B cell (primary cell): ENCODE measurements around the gene CCDC81. TPM values are rescaled to one million over a fixed set of nuclear protein-coding genes. Genes with fewer than 3 reads are reported as not detected.

Experiments used
- ATAC-seq: fragments of 200-7000 bp; cut with Tn5 transposase; one replicate; pipeline ENCODE4 v1.10.0; 2021; ENCODE audit warnings: low read depth, mild to moderate bottlenecking, moderate number of reproducible peaks, moderate library complexity
- CTCF ChIA-PET: fragments of 350-600 bp; sonication (Branson Sonifier 250); formaldehyde crosslinking; loops from one replicate; lab custom pipeline; 2021; ENCODE audit warnings: antibody characterized with exemption, inconsistent platforms; lab: Charles Lee
- POLR2A ChIA-PET: fragments of 350-600 bp; sonication (Branson Sonifier 250); formaldehyde crosslinking; loops from one replicate; lab custom pipeline; 2021; ENCODE audit warnings: antibody characterized with exemption; lab: Charles Lee
- DNase-seq: peaks from one replicate; pipeline ENCODE4 v3.0.0; 2013
- H2AFZ ChIP-seq: 2 replicates; pipeline ENCODE4 v1.6.1; 2012; ENCODE audit warnings: mild to moderate bottlenecking, low read depth, low read length; ENCODE audit not compliant: insufficient read depth, poor library complexity, severe bottlenecking
- H3K27ac ChIP-seq, 2 donors: 1 replicate in 1 of 2; 2 replicates in 1 of 2; pipeline ENCODE4 v1.5.1; 2012 to 2013; ENCODE audit warnings: low read length in 2 of 2, mild to moderate bottlenecking in 2 of 2, moderate library complexity in 1 of 2
- H3K27me3 ChIP-seq, 4 experiments: fragments of 200-600 bp in 1 of 4; sonication (generic) in 1 of 4; replicated peaks in 1 of 4; 1 replicate in 2 of 4; 2 replicates in 2 of 4; pipeline versions ENCODE4 v1.6.1 to v1.7.0; 2013 to 2016; ENCODE audit warnings: low read length in 3 of 4, mild to moderate bottlenecking in 2 of 4, mixed read lengths in 1 of 4, moderate library complexity in 1 of 4; ENCODE audit not compliant: insufficient read depth in 4 of 4, control insufficient read depth in 3 of 4; ENCODE audit errors: control extremely low read depth in 1 of 4
- H3K36me3 ChIP-seq, 2 experiments: replicated peaks in 1 of 2; 1 replicate in 1 of 2; 2 replicates in 1 of 2; pipeline versions ENCODE4 v1.6.1 to v1.7.1; 2013; ENCODE audit warnings: low read length in 1 of 2; ENCODE audit not compliant: insufficient read depth in 2 of 2, control insufficient read depth in 1 of 2; ENCODE audit errors: control extremely low read depth in 1 of 2, extremely low read depth in 1 of 2
- H3K4me1 ChIP-seq, 2 donors: fragments of 200-600 bp in 1 of 2; sonication (generic) in 1 of 2; 1 replicate in 1 of 2; 2 replicates in 1 of 2; pipeline versions ENCODE4 v1.5.1 to v1.6.1; 2013 to 2017; ENCODE audit warnings: low read length in 2 of 2; ENCODE audit not compliant: control insufficient read depth in 2 of 2, insufficient read depth in 2 of 2
- H3K4me2 ChIP-seq: replicated peaks from 2 replicates; pipeline ENCODE3; 2012; ENCODE audit warnings: mild to moderate bottlenecking, low read depth, low read length; ENCODE audit not compliant: poor library complexity, severe bottlenecking
- H3K4me3 ChIP-seq, 5 experiments: fragments of 200-600 bp in 1 of 5; sonication (generic) in 1 of 5; 1 replicate in 3 of 5; 2 replicates in 2 of 5; pipeline versions ENCODE4 v1.5.1 to v1.7.0; 2011 to 2016; ENCODE audit warnings: low read length in 4 of 5, mild to moderate bottlenecking in 4 of 5, low read depth in 2 of 5, control low read depth in 1 of 5, moderate library complexity in 1 of 5; ENCODE audit not compliant: insufficient read depth in 1 of 5; ENCODE audit errors: control extremely low read depth in 1 of 5, extremely low read depth in 1 of 5
- H3K79me2 ChIP-seq: fragments of 200-600 bp; sonication (generic); one replicate; pipeline ENCODE4 v1.6.0; 2016; ENCODE audit warnings: low read length; ENCODE audit not compliant: control insufficient read depth, insufficient read depth
- H3K9ac ChIP-seq: fragments of 200-600 bp; sonication (generic); 2 replicates; pipeline ENCODE4 v1.6.1; 2017; ENCODE audit warnings: mild to moderate bottlenecking, low read length, moderate library complexity
- H3K9me3 ChIP-seq, 3 donors: one replicate each; pipeline versions ENCODE4 v1.6.1 to v1.7.1; 2013; ENCODE audit warnings: low read length in 2 of 3; ENCODE audit not compliant: control insufficient read depth in 2 of 3, insufficient read depth in 1 of 3; ENCODE audit errors: control extremely low read depth in 1 of 3
- H4K20me1 ChIP-seq: 2 replicates; pipeline ENCODE4 v1.6.0; 2012; ENCODE audit warnings: mild to moderate bottlenecking, low read length; ENCODE audit not compliant: insufficient read depth, control insufficient read depth, poor library complexity, severe bottlenecking
- H3K27ac Mint-ChIP-seq: one replicate; pipeline ENCODE4 v1.8.0; 2021; ENCODE audit warnings: mixed read lengths
- H3K27me3 Mint-ChIP-seq: one replicate; pipeline ENCODE4 v1.8.0; 2021; ENCODE audit warnings: mixed read lengths
- H3K4me1 Mint-ChIP-seq: one replicate; pipeline ENCODE4 v1.8.0; 2021; ENCODE audit warnings: mixed read lengths
- H3K4me3 Mint-ChIP-seq: one replicate; pipeline ENCODE4 v1.8.0; 2021; ENCODE audit warnings: mixed read lengths
- H3K9me3 Mint-ChIP-seq: one replicate; pipeline ENCODE4 v1.8.0; 2022; ENCODE audit warnings: mixed read lengths; ENCODE audit not compliant: insufficient read depth
- EZH2 ChIP-seq: IDR thresholded peaks from 2 replicates; pipeline ENCODE4 v1.6.1; 2012; ENCODE audit warnings: borderline replicate concordance, low read depth, mild to moderate bottlenecking, moderate library complexity, low read length; ENCODE audit not compliant: insufficient read depth, poor library complexity, severe bottlenecking
- WGBS: methylation state at CpG from one replicate; pipeline ENCODE4 v1.1.5; 2013; ENCODE audit warnings: missing lambda C conversion rate; ENCODE audit not compliant: insufficient coverage; 5-methylcytosine and 5-hydroxymethylcytosine counted together
- intact Hi-C: fragments of 100-400 bp; cut with micrococcal nuclease; formaldehyde crosslinking; loops from one replicate; pipeline ENCODE4 v1.10.0; 2022
- polyA plus RNA-seq: library from polyadenylated mRNA; depleted of rRNA; stranded (reverse); fragments of >200 nt; gene quantifications from 2 replicates; pipeline ENCODE4 v1.2.3, GENCODE V29; 2012
- total RNA-seq, 2 donors: library from RNA; stranded (reverse); fragments of 120-200 nt in 1 of 2; gene quantifications; 1 replicate in 1 of 2; 2 replicates in 1 of 2; pipeline versions ENCODE4 v1.2.3 to v1.2.4, GENCODE V29; 2013 to 2022
- TF ChIP-seq, protein P1 (sequence below): fragments of 200-600 bp; IDR thresholded peaks from one replicate; pipeline ENCODE4 v1.8.0; 2022; ENCODE audit warnings: antibody characterized with exemption, mild to moderate bottlenecking

Gene CCDC81
- total and polyA plus RNA-seq, 2 donors (not counting 1 experiment from before 2014, with no cell fraction given): 0.18 to 0.84 TPM

GRCh38 chr11:86370922-86371594 lies 3.6 kb upstream of the CCDC81 start:
- no peaks in the 10 kb centered on the region for H3K27me3 ChIP-seq
- no peak overlapping the region for H3K27ac ChIP-seq
- DNase-seq (no peak), ATAC-seq (no peak)
- CTCF ChIA-PET: no interaction called here
- peaks cover 0 to 7% (median 1%) of the 10 kb centered on the region in 3 donors for H3K9me3 ChIP-seq
- Mint-ChIP-seq H3K27me3 (peaks cover 6% of the 10 kb centered on the region), H3K9me3 (no peaks in the 10 kb centered on the region), H3K4me1 (no peaks in the 10 kb centered on the region), H3K4me3 (no peak overlapping the region), H3K27ac (no peak overlapping the region)
- intact Hi-C loops: no loop called here
- TF ChIP-seq EZH2: no peak
- WGBS: 53% methylated on average over 3 of the region's 6 CpGs
- H3K9ac ChIP-seq: no peak overlapping the region
- no peaks in the 10 kb centered on the region for H4K20me1 ChIP-seq
- H3K4me3 ChIP-seq: no peak overlapping the region
- no peak overlapping the region for H2AFZ ChIP-seq
- no peaks in the 10 kb centered on the region for H3K4me1 ChIP-seq
- POLR2A ChIA-PET: no interaction called here
- H3K36me3 ChIP-seq: no peaks in the 10 kb centered on the region
- H3K79me2 ChIP-seq: no peaks in the 10 kb centered on the region
- H3K4me2 ChIP-seq: no peak overlapping the region

GRCh38 chr11:86372041-86372440 lies 2.6 kb upstream of the CCDC81 start:
- no peak overlapping the region for H2AFZ ChIP-seq
- H3K4me2 ChIP-seq: no peak overlapping the region
- H3K27me3 ChIP-seq: no peaks in the 10 kb centered on the region
- Mint-ChIP-seq H3K4me1 (no peaks in the 10 kb centered on the region), H3K4me3 (no peak overlapping the region), H3K27me3 (peaks cover 6% of the 10 kb centered on the region), H3K27ac (no peak overlapping the region), H3K9me3 (peaks cover 2% of the 10 kb centered on the region)
- no peaks in the 10 kb centered on the region for H3K4me1 ChIP-seq
- H3K9me3 ChIP-seq: peaks cover 0 to 7% (median 1%) of the 10 kb centered on the region in 3 donors
- H3K27ac ChIP-seq: no peak overlapping the region
- no peak overlapping the region for H3K4me3 ChIP-seq
- H4K20me1 ChIP-seq: no peaks in the 10 kb centered on the region
- intact Hi-C loops: no loop called here
- no peak for ATAC-seq
- no peaks in the 10 kb centered on the region for H3K36me3 ChIP-seq
- no peak for TF ChIP-seq EZH2
- TF ChIP-seq, protein P1, sequence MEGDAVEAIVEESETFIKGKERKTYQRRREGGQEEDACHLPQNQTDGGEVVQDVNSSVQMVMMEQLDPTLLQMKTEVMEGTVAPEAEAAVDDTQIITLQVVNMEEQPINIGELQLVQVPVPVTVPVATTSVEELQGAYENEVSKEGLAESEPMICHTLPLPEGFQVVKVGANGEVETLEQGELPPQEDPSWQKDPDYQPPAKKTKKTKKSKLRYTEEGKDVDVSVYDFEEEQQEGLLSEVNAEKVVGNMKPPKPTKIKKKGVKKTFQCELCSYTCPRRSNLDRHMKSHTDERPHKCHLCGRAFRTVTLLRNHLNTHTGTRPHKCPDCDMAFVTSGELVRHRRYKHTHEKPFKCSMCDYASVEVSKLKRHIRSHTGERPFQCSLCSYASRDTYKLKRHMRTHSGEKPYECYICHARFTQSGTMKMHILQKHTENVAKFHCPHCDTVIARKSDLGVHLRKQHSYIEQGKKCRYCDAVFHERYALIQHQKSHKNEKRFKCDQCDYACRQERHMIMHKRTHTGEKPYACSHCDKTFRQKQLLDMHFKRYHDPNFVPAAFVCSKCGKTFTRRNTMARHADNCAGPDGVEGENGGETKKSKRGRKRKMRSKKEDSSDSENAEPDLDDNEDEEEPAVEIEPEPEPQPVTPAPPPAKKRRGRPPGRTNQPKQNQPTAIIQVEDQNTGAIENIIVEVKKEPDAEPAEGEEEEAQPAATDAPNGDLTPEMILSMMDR: no peak
- no peak for DNase-seq
- ChIA-PET CTCF (no interaction called here), POLR2A (no interaction called here)
- no peaks in the 10 kb centered on the region for H3K79me2 ChIP-seq
- no CpG with 5 or more reads among the region's 1 CpG for WGBS
- no peak overlapping the region for H3K9ac ChIP-seq
